Measurements from ENCODE around the gene GNAI3.

Gene GNAI3

DNA sequence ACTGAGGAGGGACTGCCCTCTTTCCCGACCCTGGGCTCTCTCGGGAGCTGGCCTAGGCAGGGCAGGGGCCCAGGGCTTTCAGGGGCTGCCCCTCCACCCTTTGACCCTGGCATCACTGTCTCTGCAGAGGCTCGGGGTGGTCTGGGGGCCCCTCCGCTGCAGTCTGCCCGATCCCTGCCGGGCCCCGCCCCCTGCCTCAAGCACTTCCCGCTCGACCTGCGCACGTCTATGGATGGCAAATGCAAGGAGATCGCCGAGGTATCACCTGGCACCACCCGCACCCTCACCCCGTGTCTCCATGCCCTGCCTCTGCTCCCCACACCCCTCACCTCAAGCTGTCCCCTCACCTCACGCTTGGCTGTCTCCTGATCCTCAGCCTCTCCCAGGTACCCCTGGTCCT, 76.8 kb downstream of the GNAI3 start:
- DNase-seq = no peak

- no peak for DNase-seq
These were observed 77.5 kb downstream of the GNAI3 start for GRCh38 chr1:109625601-109626560.

DNA sequence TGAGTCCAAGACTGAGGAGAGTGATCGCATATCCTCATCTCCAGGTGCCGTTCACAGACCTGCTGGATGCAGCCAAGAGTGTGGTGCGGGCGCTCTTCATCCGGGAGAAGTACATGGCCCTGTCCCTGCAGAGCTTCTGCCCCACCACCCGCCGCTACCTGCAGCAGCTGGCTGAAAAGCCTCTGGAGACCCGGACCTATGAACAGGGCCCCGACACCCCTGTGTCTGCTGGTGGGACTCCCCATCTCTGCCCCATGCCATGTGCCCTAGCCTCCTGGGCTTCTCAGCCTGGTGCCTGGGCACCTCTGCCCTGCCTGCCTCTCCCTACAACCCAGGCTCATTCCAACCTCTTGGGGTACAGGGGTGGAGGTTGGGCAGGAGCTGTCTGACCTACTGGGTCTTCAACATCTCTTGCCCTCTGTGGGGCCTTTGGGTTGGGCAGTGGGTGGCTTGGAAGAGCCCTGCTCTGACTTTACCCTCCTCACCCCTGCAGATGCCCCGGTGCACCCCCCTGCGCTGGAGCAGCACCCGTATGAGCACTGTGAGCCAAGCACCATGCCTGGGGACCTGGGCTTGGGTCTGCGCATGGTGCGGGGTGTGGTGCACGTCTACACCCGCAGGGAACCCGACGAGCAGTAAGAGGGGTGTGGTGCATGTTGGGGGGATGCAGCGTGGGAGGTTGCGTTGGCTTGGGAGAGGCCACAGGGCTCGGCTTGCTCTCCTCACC, 78.4 kb downstream of the GNAI3 start:
- DNase-seq = no peak

DNA sequence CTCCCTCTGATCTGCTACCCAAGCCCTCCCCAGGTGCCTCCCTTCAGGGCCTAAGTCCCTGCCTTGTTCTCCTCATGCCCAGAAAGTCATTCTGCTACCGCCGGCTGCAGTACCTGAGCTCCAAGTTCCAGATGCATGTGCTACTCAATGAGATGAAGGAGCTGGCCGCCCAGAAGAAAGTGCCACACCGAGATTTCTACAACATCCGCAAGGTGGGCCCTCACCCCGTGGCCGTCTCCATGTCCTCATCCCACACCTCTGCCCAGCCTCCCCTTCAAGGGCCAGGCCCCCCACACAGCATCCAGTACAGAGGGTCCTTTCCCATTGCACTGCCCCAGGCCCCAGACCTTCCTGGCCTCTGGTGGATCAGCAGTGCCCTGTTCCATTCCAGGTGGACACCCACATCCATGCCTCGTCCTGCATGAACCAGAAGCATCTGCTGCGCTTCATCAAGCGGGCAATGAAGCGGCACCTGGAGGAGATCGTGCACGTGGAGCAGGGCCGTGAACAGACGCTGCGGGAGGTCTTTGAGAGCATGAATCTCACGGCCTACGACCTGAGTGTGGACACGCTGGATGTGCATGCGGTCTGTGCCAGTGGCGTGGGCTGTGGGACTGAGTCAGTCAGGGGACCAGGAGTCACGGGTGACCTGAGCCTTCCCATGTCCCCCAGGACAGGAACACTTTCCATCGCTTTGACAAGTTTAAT, 79.4 kb downstream of the GNAI3 start:
- DNase-seq = no peak

- DNase-seq = no peak
These were observed 80.3 kb downstream of the GNAI3 start for GRCh38 chr1:109628540-109629321.

- no peak for DNase-seq
These were observed 81.1 kb downstream of the GNAI3 start for GRCh38 chr1:109629372-109630030.

DNA sequence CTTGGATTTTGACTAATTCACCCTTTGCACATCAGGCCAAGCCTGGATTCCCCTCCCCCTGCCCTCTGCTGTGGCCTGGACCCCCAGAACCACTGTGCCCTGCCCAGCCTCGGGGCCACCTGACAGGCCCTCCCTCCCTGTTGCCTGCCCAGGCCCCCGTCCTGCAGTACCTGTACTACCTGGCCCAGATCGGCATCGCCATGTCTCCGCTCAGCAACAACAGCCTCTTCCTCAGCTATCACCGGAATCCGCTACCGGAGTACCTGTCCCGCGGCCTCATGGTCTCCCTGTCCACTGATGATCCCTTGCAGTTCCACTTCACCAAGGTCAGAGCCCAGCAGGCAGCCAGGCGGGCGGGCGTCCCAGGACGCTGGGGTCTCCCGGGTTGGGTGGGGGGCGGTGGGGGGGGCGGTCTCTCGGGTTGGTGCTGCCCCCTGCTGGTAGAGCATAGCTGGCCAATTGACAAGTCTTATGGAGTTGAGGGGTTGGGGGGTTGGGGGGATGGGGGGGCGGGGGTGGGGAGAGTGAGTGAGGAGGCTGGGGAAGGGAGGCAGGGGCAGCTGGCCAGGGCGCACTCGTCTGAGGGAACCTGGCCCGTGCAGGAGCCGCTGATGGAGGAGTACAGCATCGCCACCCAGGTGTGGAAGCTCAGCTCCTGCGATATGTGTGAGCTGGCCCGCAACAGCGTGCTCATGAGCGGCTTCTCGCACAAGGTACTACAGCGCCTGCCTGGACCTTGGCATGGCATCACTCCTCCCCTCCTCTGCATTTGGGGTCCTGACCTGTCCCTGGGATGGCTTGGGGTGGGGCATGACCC, 81.9 kb downstream of the GNAI3 start:
- DNase-seq = peak; percentile 19

GRCh38 chr1:109630898-109631512, 82.6 kb downstream of the GNAI3 start:
- DNase-seq = no peak

GRCh38 chr1:109631513-109632505, 83.4 kb downstream of the GNAI3 start:
- DNase-seq = no peak

GRCh38 chr1:109632671-109633346, 84.4 kb downstream of the GNAI3 start:
- DNase-seq = peak; percentile 74

GRCh38 chr1:109634292-109634691, 85.9 kb downstream of the GNAI3 start:
- DNase-seq = no peak

GRCh38 chr1:109634771-109635750, 86.6 kb downstream of the GNAI3 start:
- DNase-seq = no peak

GRCh38 chr1:109635862-109636200, 87.4 kb downstream of the GNAI3 start:
- no peak for DNase-seq

GRCh38 chr1:109636201-109636952, 88.0 kb downstream of the GNAI3 start:
- DNase-seq = no peak

DNA sequence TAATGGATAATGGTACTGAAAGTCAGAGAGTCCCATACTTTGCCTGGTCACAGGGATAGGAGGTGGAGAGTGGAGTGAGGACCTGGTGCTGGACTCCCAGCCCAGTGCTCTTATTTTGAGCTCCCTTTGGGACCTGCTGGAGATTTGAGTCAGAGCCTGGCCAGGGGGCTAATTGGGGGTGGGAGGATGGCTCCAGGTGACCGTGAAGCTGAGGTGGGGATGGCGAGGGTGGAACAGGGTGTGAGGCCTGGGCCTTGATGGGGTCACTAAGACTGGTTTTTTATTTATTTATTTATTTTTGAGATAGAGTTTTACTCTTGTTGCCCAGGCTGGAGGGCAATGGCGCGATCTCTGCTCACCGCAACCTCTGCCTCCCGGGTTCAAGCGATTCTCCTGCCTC, 89.0 kb downstream of the GNAI3 start:
- no peak for DNase-seq

DNA sequence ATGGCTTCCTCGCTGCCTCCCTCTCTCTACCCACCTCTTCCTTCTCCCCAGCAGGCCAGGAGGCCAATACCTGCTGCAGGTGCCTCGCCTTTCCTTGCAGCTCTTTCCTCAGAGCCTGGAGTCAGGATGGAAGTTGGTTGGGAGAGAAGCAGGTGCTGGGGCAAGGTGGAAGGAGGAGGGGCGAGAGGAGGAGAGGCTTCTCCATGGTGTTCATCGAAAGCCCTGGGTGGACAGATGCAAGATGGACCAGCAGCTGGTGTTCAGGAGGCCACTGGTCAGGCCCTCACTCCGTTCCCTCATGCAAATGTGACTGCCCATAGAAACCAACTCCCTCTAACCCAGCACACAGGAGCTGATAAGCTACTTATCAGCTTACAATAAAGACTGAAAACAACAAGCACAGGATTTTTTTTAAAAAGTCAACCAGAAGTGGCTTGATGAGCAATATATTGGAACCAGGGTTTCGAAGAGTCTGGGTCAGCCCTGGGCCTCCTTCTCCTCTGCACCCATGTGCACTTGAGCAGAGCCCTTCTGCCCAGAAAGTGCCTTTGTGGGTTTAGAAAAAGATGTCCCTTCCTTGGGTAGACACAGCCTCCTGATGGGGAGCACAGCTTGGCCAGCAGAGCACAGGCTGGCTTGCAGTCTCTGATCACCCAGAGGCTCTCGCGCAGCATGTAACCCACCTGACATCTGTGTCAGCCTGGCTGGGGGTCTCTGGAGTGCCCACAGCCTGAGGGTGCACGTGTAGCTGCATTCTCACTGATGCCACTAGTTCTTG, 90.8 kb downstream of the GNAI3 start:
- DNase-seq = no peak
